Adrenal gland (tissue), 5 donors: Measurements from ENCODE around the gene BMP8A.

Experiments used
- POLR2A ChIP-seq, 2 donors: fragments of 450-650 bp; IDR thresholded peaks; one replicate each; pipeline ENCODE4 v1.6.1; 2017; ENCODE audit warnings: antibody characterized with exemption in 2 of 2, mild to moderate bottlenecking in 2 of 2, moderate library complexity in 1 of 2
- TF ChIP-seq, protein P1 (sequence below), 6 experiments: fragments of 450-650 bp in 4 of 6; fragments of 200-600 bp in 2 of 6; sonication (generic) in 1 of 6; IDR thresholded peaks; 1 replicate in 5 of 6; 2 replicates in 1 of 6; pipeline versions ENCODE4 v1.5.1 to v1.8.0; 2016 to 2021; ENCODE audit warnings: antibody characterized with exemption in 6 of 6, mild to moderate bottlenecking in 2 of 6, moderate library complexity in 1 of 6
- donor health status: DM: no; HTN: no; CAD: no.

GRCh38 chr1:39505289-39505688 is 13.9 kb downstream of the BMP8A start:
- TF ChIP-seq POLR2A (IDR thresholded peaks at IDR 0.05), result no peak
- TF ChIP-seq, protein P1, sequence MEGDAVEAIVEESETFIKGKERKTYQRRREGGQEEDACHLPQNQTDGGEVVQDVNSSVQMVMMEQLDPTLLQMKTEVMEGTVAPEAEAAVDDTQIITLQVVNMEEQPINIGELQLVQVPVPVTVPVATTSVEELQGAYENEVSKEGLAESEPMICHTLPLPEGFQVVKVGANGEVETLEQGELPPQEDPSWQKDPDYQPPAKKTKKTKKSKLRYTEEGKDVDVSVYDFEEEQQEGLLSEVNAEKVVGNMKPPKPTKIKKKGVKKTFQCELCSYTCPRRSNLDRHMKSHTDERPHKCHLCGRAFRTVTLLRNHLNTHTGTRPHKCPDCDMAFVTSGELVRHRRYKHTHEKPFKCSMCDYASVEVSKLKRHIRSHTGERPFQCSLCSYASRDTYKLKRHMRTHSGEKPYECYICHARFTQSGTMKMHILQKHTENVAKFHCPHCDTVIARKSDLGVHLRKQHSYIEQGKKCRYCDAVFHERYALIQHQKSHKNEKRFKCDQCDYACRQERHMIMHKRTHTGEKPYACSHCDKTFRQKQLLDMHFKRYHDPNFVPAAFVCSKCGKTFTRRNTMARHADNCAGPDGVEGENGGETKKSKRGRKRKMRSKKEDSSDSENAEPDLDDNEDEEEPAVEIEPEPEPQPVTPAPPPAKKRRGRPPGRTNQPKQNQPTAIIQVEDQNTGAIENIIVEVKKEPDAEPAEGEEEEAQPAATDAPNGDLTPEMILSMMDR (IDR thresholded peaks at IDR 0.05), result no peak
